Heart right ventricle (tissue), 16 donors: ENCODE measurements around the gene SPATC1L. TPM values are rescaled to one million over a fixed set of nuclear protein-coding genes. Genes with fewer than 3 reads are reported as not detected.
A peak's percentile ranks its signal among the peaks of the same experiment; 100 is the strongest.

ENCODE experiments used
- ATAC-seq, 8 donors: fragments of 200-7000 bp; cut with Tn5 transposase; one replicate each; pipeline ENCODE4 v1.9.1; 2020; ENCODE audit warnings: mild to moderate bottlenecking in 8 of 8, moderate library complexity in 8 of 8, moderate number of reproducible peaks in 1 of 8
- DNase-seq, 2 donors: peaks; one replicate each; pipeline ENCODE4 v3.0.0-alpha.2; 2020
- H3K27ac ChIP-seq, 10 donors: fragments of 200-600 bp; sonication (generic) in 2 of 10; one replicate each; pipeline versions ENCODE4 v1.5.0 to v1.8.0; 2020 to 2022; ENCODE audit warnings: mild to moderate bottlenecking in 3 of 10
- H3K27me3 ChIP-seq, 7 donors: fragments of 200-600 bp; one replicate each; pipeline ENCODE4 v1.8.0; 2021 to 2022; ENCODE audit warnings: mild to moderate bottlenecking in 2 of 7
- H3K36me3 ChIP-seq, 9 donors: fragments of 200-600 bp; sonication (generic) in 1 of 9; one replicate each; pipeline versions ENCODE4 v1.5.0 to v1.8.0; 2020 to 2022; ENCODE audit warnings: mild to moderate bottlenecking in 2 of 9
- H3K4me1 ChIP-seq, 9 donors: fragments of 200-600 bp; sonication (generic) in 1 of 9; one replicate each; pipeline versions ENCODE4 v1.5.0 to v1.8.0; 2020 to 2022; ENCODE audit warnings: mild to moderate bottlenecking in 4 of 9
- H3K4me3 ChIP-seq, 10 donors: fragments of 200-600 bp; sonication (generic) in 2 of 10; one replicate each; pipeline versions ENCODE4 v1.5.0 to v1.8.0; 2020 to 2022; ENCODE audit warnings: mild to moderate bottlenecking in 7 of 10, moderate library complexity in 2 of 10
- H3K9me3 ChIP-seq, 11 donors: fragments of 200-600 bp in 10 of 11; sonication (generic) in 2 of 11; one replicate each; pipeline versions ENCODE4 v1.5.0 to v1.8.0; 2013 to 2022; ENCODE audit warnings: mild to moderate bottlenecking in 2 of 11, control low read depth in 1 of 11, moderate library complexity in 1 of 11
- WGBS, 2 donors: extraction: QIAGEN DNeasy Blood & Tissue Kit; methylation state at CpG; one replicate each; pipeline ENCODE4 v1.1.7; 2013; ENCODE audit warnings: inconsistent platforms in 1 of 2; 5-methylcytosine and 5-hydroxymethylcytosine counted together
- intact Hi-C, 10 donors: fragments of 100-400 bp; cut with DNase I; formaldehyde crosslinking; loops; one replicate each; pipeline versions ENCODE4 v1.11.1 to v1.14.2; 2022
- polyA plus RNA-seq, 2 donors: library from polyadenylated mRNA; stranded (reverse); fragments of 200-250 nt; gene quantifications; one replicate each; pipeline ENCODE4 v1.2.3, GENCODE V29; 2013
- total RNA-seq, 10 donors: library from RNA; stranded (reverse); fragmentation: NEBNext Ultra II Directional in 3 of 10; extraction: Animal tissue kit (Norgen Biotek cat#: 25700) in 3 of 10; gene quantifications; one replicate each; pipeline versions ENCODE4 v1.2.1 to v1.2.4, GENCODE V29; 2021 to 2023
- TF ChIP-seq, protein P1 (sequence below), 9 donors: fragments of 200-600 bp; sonication (generic) in 2 of 9; IDR thresholded peaks; one replicate each; pipeline versions ENCODE4 v1.5.0 to v1.8.0; 2021 to 2022; ENCODE audit warnings: antibody characterized with exemption in 9 of 9, mild to moderate bottlenecking in 5 of 9, moderate library complexity in 1 of 9
- donor health status: Arrhythmogenic right ventricular cardiomyopathy.
- donor health status: ischemic (EF 13 %, LVEDD 7.1; RV severe dilation, severe dysfunction).
- donor health status: healthy with polysubstance abuse.
- donor health status: DM: no; HTN: yes; CAD: no.
- donor health status: DM: no; HTN: no; CAD: no.
- donor health status: ischemic (EF 25% LVEDD 6.9; RV normal size, moderate dysfunction).
- donor health status: ischemic (EF 25% LVEDD 5.7; RV mildly dilated, moderate dysfunction).
- donor health status: healthy.
- donor health status: DM: yes; HTN: yes; CAD: no.
- donor health status: Ischemic cardiomyopathy.
- donor health status: ischemic (EF 35%, LVEDD 5.7; RV mildly dilated, moderate dysfunction).
- donor health status: nonischemic (EF 11% LVEDD 7.7; RV severe dilation, severe dysfunction).
- donor health status: DM: yes; HTN: yes; CAD: no.
- donor health status: PGD.
- donor health status: ischemic (EF 29% LVEDD 5.4; RV normal size, mild dysfunction).
- donor health status: nonischemic (EF 23%, LVEDD 6.1; RV moderate dilation, normal function).

Gene SPATC1L
- total and polyA plus RNA-seq, 12 donors, result 4.7 to 14.6 (median 8.4) TPM

DNA sequence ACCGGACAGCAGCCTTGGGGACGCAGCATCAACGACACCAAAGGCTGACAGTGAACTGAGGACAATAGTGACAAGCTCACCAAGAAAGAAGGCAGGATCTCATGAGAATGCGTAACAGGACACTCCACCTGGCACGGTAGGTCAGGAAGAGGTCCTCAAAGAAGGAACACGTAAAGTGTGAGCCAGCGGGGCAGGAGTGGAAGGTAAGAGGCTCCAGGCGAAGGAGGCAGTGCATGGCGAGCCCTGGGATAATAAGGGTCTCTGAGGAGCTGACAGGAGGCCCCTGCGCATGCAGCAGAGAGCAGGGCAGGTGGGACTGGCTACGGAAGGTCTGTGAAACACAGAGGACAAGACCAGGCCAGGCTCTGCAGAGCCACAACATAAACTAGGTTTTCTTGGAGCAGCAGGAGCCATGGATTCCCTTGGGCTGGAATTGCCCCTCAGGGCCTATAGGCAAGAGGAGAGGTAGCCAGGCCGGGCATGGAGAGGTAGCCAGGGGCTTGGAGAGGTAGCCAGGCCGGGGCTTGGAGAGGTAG lies 36.1 kb upstream of the SPATC1L start:
- ATAC-seq (no peak), DNase-seq (no peak)
- peaks cover 0 to 72% (median 17%) of the 10 kb centered on the region in 9 donors for H3K36me3 ChIP-seq
- H3K4me3 ChIP-seq, result no peak overlapping the region
- TF ChIP-seq, protein P1, sequence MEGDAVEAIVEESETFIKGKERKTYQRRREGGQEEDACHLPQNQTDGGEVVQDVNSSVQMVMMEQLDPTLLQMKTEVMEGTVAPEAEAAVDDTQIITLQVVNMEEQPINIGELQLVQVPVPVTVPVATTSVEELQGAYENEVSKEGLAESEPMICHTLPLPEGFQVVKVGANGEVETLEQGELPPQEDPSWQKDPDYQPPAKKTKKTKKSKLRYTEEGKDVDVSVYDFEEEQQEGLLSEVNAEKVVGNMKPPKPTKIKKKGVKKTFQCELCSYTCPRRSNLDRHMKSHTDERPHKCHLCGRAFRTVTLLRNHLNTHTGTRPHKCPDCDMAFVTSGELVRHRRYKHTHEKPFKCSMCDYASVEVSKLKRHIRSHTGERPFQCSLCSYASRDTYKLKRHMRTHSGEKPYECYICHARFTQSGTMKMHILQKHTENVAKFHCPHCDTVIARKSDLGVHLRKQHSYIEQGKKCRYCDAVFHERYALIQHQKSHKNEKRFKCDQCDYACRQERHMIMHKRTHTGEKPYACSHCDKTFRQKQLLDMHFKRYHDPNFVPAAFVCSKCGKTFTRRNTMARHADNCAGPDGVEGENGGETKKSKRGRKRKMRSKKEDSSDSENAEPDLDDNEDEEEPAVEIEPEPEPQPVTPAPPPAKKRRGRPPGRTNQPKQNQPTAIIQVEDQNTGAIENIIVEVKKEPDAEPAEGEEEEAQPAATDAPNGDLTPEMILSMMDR (IDR thresholded peaks at IDR 0.05), result no peak
- H3K4me1 ChIP-seq, result peaks cover 0 to 37% (median 21%) of the 10 kb centered on the region in 9 donors
- H3K27me3 ChIP-seq, result no peaks in the 10 kb centered on the region
- H3K27ac ChIP-seq, result no peak overlapping the region
- no peaks in the 10 kb centered on the region for H3K9me3 ChIP-seq
- intact Hi-C loops, result loop anchor here in 2 of 10 donors (5.0 to 10.0 kb wide), 2 partner anchors 64 to 248 kb away; partner anchors contain the start of genes MCM3AP (in 1 of the 2) and YBEY (in 1 of the 2)
- 86 to 90% methylated on average over 13 of the region's 13 CpGs for WGBS, 2 donors

DNA sequence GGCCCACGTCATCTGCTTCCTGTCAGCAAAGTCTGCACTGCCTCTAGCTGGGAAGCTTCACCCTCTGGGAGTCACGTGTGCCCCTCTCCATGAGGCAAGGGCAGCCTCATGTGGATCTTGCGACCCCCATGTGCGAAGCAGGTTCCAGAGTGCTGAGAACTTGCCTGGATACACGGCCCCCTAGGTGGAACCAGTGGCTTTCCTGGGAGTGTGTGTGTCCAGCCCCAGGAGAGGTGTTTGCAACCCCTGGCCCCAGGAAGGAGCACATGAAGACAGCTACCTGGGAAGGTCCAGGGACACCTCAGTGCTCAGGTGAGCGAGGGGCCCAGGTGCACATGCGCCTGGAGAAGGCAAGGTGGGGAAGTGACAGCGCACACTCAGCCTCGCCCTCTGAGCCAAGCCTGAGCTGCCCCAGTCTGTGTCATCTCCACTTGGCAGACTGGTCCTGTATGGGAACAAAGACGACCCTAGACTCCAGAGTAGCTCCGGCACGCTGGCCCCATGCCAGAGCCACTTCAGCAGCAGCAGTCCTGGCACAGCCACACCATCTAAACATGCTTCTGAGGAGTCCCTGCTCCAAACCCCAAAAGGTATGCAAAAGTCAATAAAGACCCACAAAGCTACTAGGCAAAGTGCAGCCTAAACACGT lies 35.5 kb upstream of the SPATC1L start:
- peak in 1 of 2 donors; percentile 65 for DNase-seq
- no peak overlapping the region for H3K27ac ChIP-seq
- H3K4me1 ChIP-seq, result peaks cover 0 to 33% (median 20%) of the 10 kb centered on the region in 9 donors
- H3K27me3 ChIP-seq, result no peaks in the 10 kb centered on the region
- intact Hi-C loops, result loop anchor here in 4 of 10 donors (5.0 to 10.0 kb wide), 3 partner anchors 65 to 247 kb away; partner anchors contain the start of genes FTCD (in 2 of the 4), MCM3AP (in 1 of the 4) and YBEY (in 1 of the 4)
- peak in 5 of 8 donors; percentile 6 to 33 (median 30) for ATAC-seq
- no peak overlapping the region for H3K4me3 ChIP-seq
- H3K36me3 ChIP-seq, result peaks cover 0 to 78% (median 17%) of the 10 kb centered on the region in 9 donors
- 65 to 71% methylated on average over 13 of the region's 13 CpGs for WGBS, 2 donors
- no peaks in the 10 kb centered on the region for H3K9me3 ChIP-seq
- TF ChIP-seq, protein P1 (IDR thresholded peaks at IDR 0.05), result no peak

GRCh38 chr21:46218906-46219590 lies 34.8 kb upstream of the SPATC1L start:
- Histone ChIP-seq H3K4me3 (no peak overlapping the region), H3K27ac (no peak overlapping the region), H3K4me1 (peaks cover 0 to 30% (median 15%) of the 10 kb centered on the region in 9 donors), H3K27me3 (no peaks in the 10 kb centered on the region), H3K9me3 (no peaks in the 10 kb centered on the region), H3K36me3 (peaks cover 0 to 83% (median 17%) of the 10 kb centered on the region in 9 donors)
- intact Hi-C loops, result loop anchor here in 2 of 10 donors (10.0 kb wide), 1 partner anchor 64 kb away; the partner anchor contains the start of gene FTCD (in 2 of the 2)
- no peak for ATAC-seq
- 90 to 92% methylated on average over 16 of the region's 16 CpGs for WGBS, 2 donors
- DNase-seq, result no peak
- TF ChIP-seq, protein P1 (IDR thresholded peaks at IDR 0.05), result no peak

DNA sequence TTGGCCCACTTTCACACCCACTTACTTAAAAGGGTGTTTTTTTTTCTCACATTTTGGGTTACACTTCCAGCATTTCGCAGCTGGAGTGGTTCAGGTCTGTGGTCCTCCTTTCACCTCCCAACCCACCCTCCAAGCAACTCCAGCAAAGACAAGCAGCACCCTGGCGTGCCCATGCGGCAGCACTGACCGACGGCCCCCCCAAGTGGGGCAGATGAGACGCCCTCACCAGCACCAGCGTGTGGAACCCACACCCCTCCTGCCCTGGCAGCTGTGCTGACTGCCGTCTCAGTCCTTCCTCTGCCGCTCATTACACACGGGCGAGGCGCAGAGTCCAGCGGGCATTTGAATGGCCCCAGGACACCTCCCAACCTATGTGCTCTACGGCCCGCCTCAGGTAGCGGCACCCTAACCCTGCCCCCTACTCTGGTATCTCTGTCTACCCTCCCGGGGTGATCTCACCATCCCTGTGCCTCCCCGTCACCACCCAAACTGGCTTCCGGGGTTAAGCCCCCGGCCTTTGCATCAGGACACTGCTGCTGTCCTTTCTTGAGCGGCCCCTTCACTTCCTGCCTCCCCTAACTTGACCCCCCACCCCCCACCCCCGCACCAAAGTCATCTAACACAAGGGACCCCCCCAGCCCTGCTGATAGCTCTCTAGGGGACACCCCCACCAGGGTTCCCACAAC lies 33.4 kb upstream of the SPATC1L start:
- H3K27me3 ChIP-seq, result no peaks in the 10 kb centered on the region
- peaks cover 0 to 24% (median 11%) of the 10 kb centered on the region in 9 donors for H3K4me1 ChIP-seq
- H3K4me3 ChIP-seq, result no peak overlapping the region
- 91 to 95% methylated on average over 22 of the region's 22 CpGs for WGBS, 2 donors
- ATAC-seq (no peak), DNase-seq (no peak)
- H3K36me3 ChIP-seq, result peaks cover 0 to 89% (median 17%) of the 10 kb centered on the region in 9 donors
- no peaks in the 10 kb centered on the region for H3K9me3 ChIP-seq
- H3K27ac ChIP-seq, result no peak overlapping the region
- intact Hi-C loops, result loop anchor here in 2 of 10 donors (10.0 kb wide), 1 partner anchor 63 kb away; the partner anchor contains the start of gene FTCD (in 2 of the 2)
- TF ChIP-seq, protein P1 (IDR thresholded peaks at IDR 0.05), result no peak
